K562 (cell line): ENCODE measurements around the gene EME1. TPM values are rescaled to one million over a fixed set of nuclear protein-coding genes. Genes with fewer than 3 reads are reported as not detected.

Source experiments
- ATAC-seq: fragments of 200-7000 bp; cut with Tn5 transposase; 3 replicates; pipeline ENCODE4 v1.9.1; 2020; ENCODE audit warnings: moderate library complexity
- BruUV-seq: library from RNA; stranded (reverse); fragments of 400-500 nt; replicated peaks from 2 replicates; lab custom pipeline; 2021; lab: Mats Ljungman, UMichigan
- CTCF ChIA-PET: fragments of 300-600 bp; formaldehyde crosslinking; extraction: SDS; loops from one replicate; lab custom pipeline; 2021; ENCODE audit warnings: low intra/inter-chr PET ratio; lab: Yijun Ruan, JAX
- POLR2A ChIA-PET: fragments of 300-600, 350-650 bp; sonication (Branson Sonifier 250); formaldehyde crosslinking; extraction: SDS; loops from one replicate; lab custom pipeline; 2021; ENCODE audit warnings: antibody characterized with exemption, inconsistent platforms; lab: Yijun Ruan, JAX
- DNase-seq, 4 experiments: peaks; one replicate each; pipeline versions ENCODE4 v3.0.0 to v3.0.0-alpha.2; 2011 to 2018; ENCODE audit warnings: low spot score in 3 of 4, mixed read lengths in 3 of 4; ENCODE audit errors: extremely low read depth in 1 of 4
- FAIRE-seq: peaks from 2 replicates; lab custom pipeline; 2011; peaks lifted over from hg19 to GRCh38; lab: Jason Lieb, UNC
- H2AFZ ChIP-seq: 2 replicates; pipeline ENCODE4 v1.6.0; 2011; ENCODE audit warnings: low read depth, low read length, control low read depth, inconsistent platforms
- H3K27ac ChIP-seq: fragments of 200-600 bp; 3 replicates; pipeline ENCODE4 v1.8.0; 2011; ENCODE audit warnings: low read depth, mild to moderate bottlenecking, control low read depth, inconsistent platforms, low read length, moderate library complexity, mixed read lengths; ENCODE audit errors: extremely low read depth
- H3K27me3 ChIP-seq, 2 experiments: fragments of 300-600 bp in 1 of 2; 2 replicates in 1 of 2; 3 replicates in 1 of 2; pipeline versions ENCODE4 v1.6.0 to v1.8.0; 2011; ENCODE audit warnings: inconsistent platforms in 2 of 2, low read length in 2 of 2, mild to moderate bottlenecking in 1 of 2, mixed read lengths in 1 of 2, moderate library complexity in 1 of 2; ENCODE audit not compliant: control insufficient read depth in 2 of 2, insufficient read depth in 2 of 2
- H3K36me3 ChIP-seq: fragments of 300-600 bp; 3 replicates; pipeline ENCODE4 v1.8.0; 2011; ENCODE audit warnings: mild to moderate bottlenecking, low read length, inconsistent platforms; ENCODE audit not compliant: control insufficient read depth, insufficient read depth
- H3K4me1 ChIP-seq, 2 experiments: fragments of 200-600 bp in 1 of 2; replicated peaks in 1 of 2; 2 replicates in 1 of 2; 3 replicates in 1 of 2; pipeline versions ENCODE4 v1.5.1 to v1.8.0; 2011; ENCODE audit warnings: inconsistent platforms in 2 of 2, low read length in 2 of 2, mild to moderate bottlenecking in 1 of 2, mixed read lengths in 1 of 2, moderate library complexity in 1 of 2; ENCODE audit not compliant: control insufficient read depth in 2 of 2, insufficient read depth in 2 of 2
- H3K4me2 ChIP-seq: 2 replicates; pipeline ENCODE4 v1.6.1; 2011; ENCODE audit warnings: low read length, control low read depth, inconsistent platforms, mixed read lengths; ENCODE audit not compliant: insufficient read depth
- H3K4me3 ChIP-seq: fragments of 200-600 bp; sonication (generic), shearing (Covaris generic); 2 replicates; pipeline ENCODE4 v1.5.1; 2016; ENCODE audit warnings: control low read depth, inconsistent platforms
- H3K79me2 ChIP-seq: fragments of 200-600 bp; 3 replicates; pipeline ENCODE4 v1.8.0; 2011; ENCODE audit warnings: low read length, inconsistent platforms; ENCODE audit not compliant: control insufficient read depth, insufficient read depth
- H3K9ac ChIP-seq, 2 experiments: 2 replicates each; pipeline versions ENCODE4 v1.6.0 to v1.6.1; 2011; ENCODE audit warnings: low read depth in 2 of 2, low read length in 2 of 2, control low read depth in 1 of 2, inconsistent platforms in 1 of 2, mild to moderate bottlenecking in 1 of 2, mixed read lengths in 1 of 2; ENCODE audit not compliant: insufficient read depth in 1 of 2
- H3K9me1 ChIP-seq: one replicate; pipeline ENCODE4 v1.6.0; 2011; ENCODE audit warnings: inconsistent platforms, mild to moderate bottlenecking, low read length, moderate library complexity; ENCODE audit not compliant: control insufficient read depth, insufficient read depth
- H3K9me3 ChIP-seq: replicated peaks from 2 replicates; pipeline ENCODE4 v1.5.1; 2011; ENCODE audit warnings: low read depth, low read length, inconsistent platforms; ENCODE audit not compliant: control insufficient read depth, insufficient read depth
- H4K20me1 ChIP-seq: replicated peaks from 2 replicates; pipeline ENCODE4 v1.6.1; 2011; ENCODE audit warnings: low read length, inconsistent platforms, mixed read lengths; ENCODE audit not compliant: control insufficient read depth, insufficient read depth
- BRF1 ChIP-seq: IDR thresholded peaks from 3 replicates; pipeline ENCODE4 v1.6.1; 2011; ENCODE audit warnings: borderline replicate concordance, mild to moderate bottlenecking; ENCODE audit not compliant: insufficient read length; ENCODE audit errors: extremely low read depth
- RBM25 ChIP-seq: fragments of 200-400 bp; formaldehyde crosslinking; IDR thresholded peaks from 2 replicates; pipeline ENCODE4 v1.6.1; 2018; ENCODE audit warnings: low read length, low read depth, moderate library complexity; ENCODE audit not compliant: severe bottlenecking
- SIN3A ChIP-seq, 2 experiments: fragments of 150-350 bp in 1 of 2; IDR thresholded peaks; 2 replicates each; pipeline ENCODE4 v1.6.1; 2011 to 2016; ENCODE audit warnings: borderline replicate concordance in 2 of 2, low read depth in 2 of 2, low read length in 2 of 2, mild to moderate bottlenecking in 2 of 2, moderate library complexity in 2 of 2; ENCODE audit not compliant: control insufficient read depth in 1 of 2
- SIRT6 ChIP-seq: IDR thresholded peaks from one replicate; pipeline ENCODE4 v1.6.1; 2012; ENCODE audit warnings: low read depth, mild to moderate bottlenecking, control low read depth, inconsistent platforms, low read length, moderate library complexity
- ZNF146 ChIP-seq: IDR thresholded peaks from one replicate; pipeline ENCODE4 v1.6.1; 2018; ENCODE audit warnings: missing compliant biosample characterization; ENCODE audit not compliant: unreplicated experiment
- WGBS: fragments of 100-300 bp; shearing (Covaris generic); methylation state at CpG from one replicate; pipeline ENCODE4 v1.1.6; 2016; ENCODE audit warnings: low coverage, mixed read lengths; ENCODE audit not compliant: insufficient coverage; ENCODE audit errors: missing lambda C conversion rate; 5-methylcytosine and 5-hydroxymethylcytosine counted together
- in situ Hi-C: fragments of 300-500 bp; cut with MboI; formaldehyde crosslinking; loops from 4 replicates; pipeline ENCODE4 v1.15.0; 2018; ENCODE audit warnings: inconsistent platforms, mixed read lengths
- intact Hi-C: fragments of 100-400 bp; cut with micrococcal nuclease; formaldehyde crosslinking; loops from 2 replicates; pipeline ENCODE4 v1.14.2; 2022
- polyA plus RNA-seq, 8 experiments: library from polyadenylated mRNA; depleted of rRNA in 4 of 8; stranded (reverse) in 5 of 8; unstranded in 3 of 8; fragments of >200 nt; fragmentation: Nextera tagmentation in 2 of 8; fragmentation: Illumina TruSeq in 1 of 8; extraction: Ambion mirVana in 2 of 8; extraction: Trizol in 1 of 8; gene quantifications; 2 replicates each; pipeline versions ENCODE4 v1.2.1 to v1.2.3, GENCODE V29; 2011 to 2014; ENCODE audit warnings: inconsistent platforms in 1 of 8, missing spikeins in 1 of 8
- total RNA-seq, 7 experiments: library from RNA; depleted of rRNA in 6 of 7; stranded (reverse); fragments of >200 nt in 6 of 7; fragmentation: Illumina TruSeq in 2 of 7; extraction: Trizol in 2 of 7; gene quantifications; 2 replicates each; pipeline versions ENCODE4 v1.2.1 to v1.2.3, GENCODE V29; 2011 to 2021; ENCODE audit warnings: low replicate concordance in 1 of 7
- TF ChIP-seq, protein P1 (sequence below): sonication (generic); formaldehyde crosslinking; IDR thresholded peaks from 2 replicates; pipeline ENCODE4 v1.8.0; 2023; ENCODE audit warnings: mild to moderate bottlenecking, missing genetic modification reagents
- TF ChIP-seq, protein P2 (sequence below), 2 experiments: IDR thresholded peaks in 1 of 2; conservative IDR thresholded peaks in 1 of 2; 2 replicates each; pipeline ENCODE4 v1.6.1; 2016; ENCODE audit warnings: low read depth in 2 of 2, mild to moderate bottlenecking in 1 of 2, missing compliant biosample characterization in 1 of 2, missing genetic modification characterization in 1 of 2, moderate library complexity in 1 of 2

Gene EME1
- total and polyA plus RNA-seq, 9 of the 15 experiments (the other 6 are each of a cell fraction or from before 2014, with no cell fraction given) = 14.6 to 44.1 (median 24.0) TPM

GRCh38 chr17:50372222-50372757 lies 739 bp upstream of the EME1 start (continued):
- TF ChIP-seq, protein P1, sequence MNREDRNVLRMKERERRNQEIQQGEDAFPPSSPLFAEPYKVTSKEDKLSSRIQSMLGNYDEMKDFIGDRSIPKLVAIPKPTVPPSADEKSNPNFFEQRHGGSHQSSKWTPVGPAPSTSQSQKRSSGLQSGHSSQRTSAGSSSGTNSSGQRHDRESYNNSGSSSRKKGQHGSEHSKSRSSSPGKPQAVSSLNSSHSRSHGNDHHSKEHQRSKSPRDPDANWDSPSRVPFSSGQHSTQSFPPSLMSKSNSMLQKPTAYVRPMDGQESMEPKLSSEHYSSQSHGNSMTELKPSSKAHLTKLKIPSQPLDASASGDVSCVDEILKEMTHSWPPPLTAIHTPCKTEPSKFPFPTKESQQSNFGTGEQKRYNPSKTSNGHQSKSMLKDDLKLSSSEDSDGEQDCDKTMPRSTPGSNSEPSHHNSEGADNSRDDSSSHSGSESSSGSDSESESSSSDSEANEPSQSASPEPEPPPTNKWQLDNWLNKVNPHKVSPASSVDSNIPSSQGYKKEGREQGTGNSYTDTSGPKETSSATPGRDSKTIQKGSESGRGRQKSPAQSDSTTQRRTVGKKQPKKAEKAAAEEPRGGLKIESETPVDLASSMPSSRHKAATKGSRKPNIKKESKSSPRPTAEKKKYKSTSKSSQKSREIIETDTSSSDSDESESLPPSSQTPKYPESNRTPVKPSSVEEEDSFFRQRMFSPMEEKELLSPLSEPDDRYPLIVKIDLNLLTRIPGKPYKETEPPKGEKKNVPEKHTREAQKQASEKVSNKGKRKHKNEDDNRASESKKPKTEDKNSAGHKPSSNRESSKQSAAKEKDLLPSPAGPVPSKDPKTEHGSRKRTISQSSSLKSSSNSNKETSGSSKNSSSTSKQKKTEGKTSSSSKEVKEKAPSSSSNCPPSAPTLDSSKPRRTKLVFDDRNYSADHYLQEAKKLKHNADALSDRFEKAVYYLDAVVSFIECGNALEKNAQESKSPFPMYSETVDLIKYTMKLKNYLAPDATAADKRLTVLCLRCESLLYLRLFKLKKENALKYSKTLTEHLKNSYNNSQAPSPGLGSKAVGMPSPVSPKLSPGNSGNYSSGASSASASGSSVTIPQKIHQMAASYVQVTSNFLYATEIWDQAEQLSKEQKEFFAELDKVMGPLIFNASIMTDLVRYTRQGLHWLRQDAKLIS (CRISPR knock-in tag) = 0 out of 2 replicates have a peak, but pooled peaks have one; percentile 48
- 0 out of 4 replicates have a peak, but pooled peaks of 1 of the 2 experiments have one; percentile 13 for TF ChIP-seq SIN3A (IDR thresholded peaks at IDR 0.05; ENCODE audit: borderline replicate concordance in 2 of 2, control insufficient read depth in 1 of 2, low read depth in 2 of 2, low read length in 2 of 2)

GRCh38 chr17:50373705-50374104 lies 676 bp downstream of the EME1 start:
- Histone ChIP-seq H3K79me2 (peaks cover 40% of the 10 kb centered on the region), H3K4me2 (peak overlapping the region; percentile 99), H3K9me3 (no peaks in the 10 kb centered on the region; the same call in 1 of the 2 replicates), H3K27ac (peak overlapping the region; percentile 99), H3K27me3 (no peaks in the 10 kb centered on the region), H4K20me1 (no peaks in the 10 kb centered on the region), H3K9me1 (no peaks in the 10 kb centered on the region), H3K9ac (peak overlapping the region in 1 of 2 experiments; percentile 98; a peak in 2 of 4 replicates), H3K4me1 (peaks cover 5 to 8% of the 10 kb centered on the region in 2 experiments), H3K4me3 (peak overlapping the region; percentile 77), H2AFZ (peak overlapping the region; percentile 100), H3K36me3 (peaks cover 55% of the 10 kb centered on the region)
- FAIRE-seq (no peak), ATAC-seq (no peak), DNase-seq (no peak)
- POLR2A ChIA-PET = interaction anchor here (0.6 to 1.6 kb wide), 4 partner anchors 9 to 24 kb away, joined by 3 to 9 read pairs (median 4); partner anchors contain the start of gene LRRC59
- CTCF ChIA-PET = no interaction called here
- intact Hi-C loops = no loop called here
- in situ Hi-C loops = no loop called here
- 50% methylated on average over 2 of the region's 2 CpGs for WGBS
- no TSS peak for BruUV-seq
- peak; percentile 87 for TF ChIP-seq ZNF146 (CRISPR knock-in tag)
- no peak for TF ChIP-seq SIRT6
- TF ChIP-seq, protein P2, sequence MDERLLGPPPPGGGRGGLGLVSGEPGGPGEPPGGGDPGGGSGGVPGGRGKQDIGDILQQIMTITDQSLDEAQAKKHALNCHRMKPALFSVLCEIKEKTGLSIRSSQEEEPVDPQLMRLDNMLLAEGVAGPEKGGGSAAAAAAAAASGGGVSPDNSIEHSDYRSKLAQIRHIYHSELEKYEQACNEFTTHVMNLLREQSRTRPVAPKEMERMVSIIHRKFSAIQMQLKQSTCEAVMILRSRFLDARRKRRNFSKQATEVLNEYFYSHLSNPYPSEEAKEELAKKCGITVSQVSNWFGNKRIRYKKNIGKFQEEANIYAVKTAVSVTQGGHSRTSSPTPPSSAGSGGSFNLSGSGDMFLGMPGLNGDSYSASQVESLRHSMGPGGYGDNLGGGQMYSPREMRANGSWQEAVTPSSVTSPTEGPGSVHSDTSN (CRISPR knock-in tag; IDR thresholded peaks at IDR 0.05; ENCODE audit: low read depth) = no peak
- TF ChIP-seq, protein P2 (tag; conservative IDR thresholded peaks at IDR 0.05; ENCODE audit: low read depth) = 0 out of 2 replicates have a peak, but pooled peaks have one; percentile 9
- peak; percentile 27 for TF ChIP-seq RBM25
- TF ChIP-seq BRF1 = no peak
